HUDEP-2 (cell line): Measurements from ENCODE around the gene SIK3.
A peak's percentile ranks its signal among the peaks of the same experiment; 100 is the strongest.
"Not testable (repeated sequence)": the region's sequence is repeated elsewhere in the genome, so short reads cannot be mapped to it uniquely, and the experiment has no call there.

ENCODE experiments used
- DNase-seq, 76 experiments: peaks; one replicate each; lab custom pipeline; 2025; ENCODE audit not compliant: unreplicated experiment in 76 of 76; lab: John Stamatoyannopoulos, UW

SIK3 gene

GRCh38 chr11:116812109-116812508 is 286.1 kb downstream of the SIK3 start:
- no peak for DNase-seq

GRCh38 chr11:116811194-116811593 is 287.0 kb downstream of the SIK3 start:
- DNase-seq = no peak

- DNase-seq = no peak
Observed at GRCh38 chr11:116808262-116809175, 289.7 kb downstream of the SIK3 start.

- DNase-seq = no peak
Observed at GRCh38 chr11:116807601-116808261, 290.5 kb downstream of the SIK3 start.

GRCh38 chr11:116804001-116804400 is 294.2 kb downstream of the SIK3 start:
- no peak for DNase-seq

GRCh38 chr11:116801662-116802061 is 296.6 kb downstream of the SIK3 start:
- DNase-seq = not testable (repeated sequence)

- no peak for DNase-seq
Observed at GRCh38 chr11:116800610-116801009, 297.6 kb downstream of the SIK3 start.

- no peak for DNase-seq
Observed at GRCh38 chr11:116798368-116798767, 299.9 kb downstream of the SIK3 start.

GRCh38 chr11:116797816-116798215 is 300.4 kb downstream of the SIK3 start:
- peak in 2 of 76 experiments; percentile 4 to 9 for DNase-seq

GRCh38 chr11:116796548-116796947 is 301.7 kb downstream of the SIK3 start:
- no peak for DNase-seq

- DNase-seq = no peak
Observed at GRCh38 chr11:116794851-116795250, 303.4 kb downstream of the SIK3 start.

GRCh38 chr11:116793772-116794097 is 304.5 kb downstream of the SIK3 start:
- no peak for DNase-seq
